ENCODE data around the gene RAMP1.

The RAMP1 gene

DNA sequence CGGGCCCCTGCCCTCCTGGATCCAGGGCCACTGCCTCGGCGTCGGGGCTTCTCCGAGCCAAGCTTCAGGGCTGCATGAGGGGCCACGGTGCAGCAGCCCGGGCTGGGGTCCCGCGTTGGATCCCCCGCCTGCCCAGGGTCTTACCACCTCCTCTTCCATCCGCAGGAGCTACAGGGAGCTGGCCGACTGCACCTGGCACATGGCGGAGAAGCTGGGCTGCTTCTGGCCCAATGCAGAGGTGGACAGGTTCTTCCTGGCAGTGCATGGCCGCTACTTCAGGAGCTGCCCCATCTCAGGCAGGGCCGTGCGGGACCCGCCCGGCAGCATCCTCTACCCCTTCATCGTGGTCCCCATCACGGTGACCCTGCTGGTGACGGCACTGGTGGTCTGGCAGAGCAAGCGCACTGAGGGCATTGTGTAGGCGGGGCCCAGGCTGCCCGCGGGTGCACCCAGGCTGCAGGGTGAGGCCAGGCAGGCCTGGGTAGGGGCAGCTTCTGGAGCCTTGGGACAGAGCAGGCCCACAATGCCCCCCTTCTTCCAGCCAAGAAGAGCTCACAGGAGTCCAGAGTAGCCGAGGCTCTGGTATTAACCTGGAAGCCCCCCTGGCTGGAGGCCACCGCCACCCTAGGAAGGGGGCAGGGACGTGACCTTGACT is 52.1 kb downstream of the RAMP1 start:
- DNase-seq (ENCODE audit: low read depth): no peak
- no peak overlapping the region for H3K4me3 ChIP-seq (ENCODE audit: low read depth, low read length)

DNA sequence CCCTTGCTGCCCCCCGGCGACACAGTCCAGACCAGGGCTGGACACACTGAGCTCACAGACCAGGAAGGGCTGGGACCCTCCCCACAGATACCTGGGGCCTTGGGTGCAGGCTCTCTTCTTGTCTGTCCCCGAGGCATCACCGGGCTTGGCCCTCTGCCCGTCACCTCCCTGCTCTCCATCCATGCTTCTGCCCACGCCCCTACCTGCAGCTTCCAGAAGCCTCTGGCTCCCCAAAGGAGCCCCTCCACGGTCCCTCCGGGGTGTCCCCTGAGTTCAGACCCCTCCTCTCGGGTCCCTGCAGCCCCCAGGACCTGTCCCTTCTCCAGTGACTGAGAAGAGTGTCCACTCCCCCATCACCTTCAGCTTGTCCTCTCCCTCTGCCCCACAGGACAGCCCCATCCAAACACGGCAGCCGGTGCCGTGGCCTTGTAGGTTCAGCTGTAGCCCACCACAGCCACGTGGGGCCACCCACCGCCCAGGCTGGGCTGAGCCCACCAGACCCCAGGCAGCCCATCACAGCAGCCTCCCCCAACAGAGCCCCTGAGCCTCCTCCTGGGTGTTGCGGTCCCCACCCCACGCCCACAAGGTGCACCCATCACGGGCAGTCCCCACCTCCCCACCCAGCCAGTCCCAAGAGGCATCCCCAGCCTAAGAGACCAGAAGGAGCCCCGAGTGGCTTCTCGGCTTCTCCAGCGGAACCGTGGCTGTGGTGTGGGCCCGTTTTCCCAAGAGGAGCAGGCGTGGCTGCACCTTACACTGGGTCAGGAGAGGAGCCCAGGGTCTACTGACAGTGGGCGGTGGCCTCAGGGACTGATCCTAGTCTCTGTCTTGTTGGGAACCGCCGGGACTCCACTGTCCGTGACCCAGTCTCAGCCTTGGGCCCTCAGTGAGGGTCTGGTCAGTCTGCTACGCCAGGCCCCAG is 53.1 kb downstream of the RAMP1 start:
- no peak for DNase-seq (ENCODE audit: low read depth)
- no peak overlapping the region for H3K4me3 ChIP-seq (ENCODE audit: low read depth, low read length)

GRCh38 chr2:237913193-237913917 is 53.9 kb downstream of the RAMP1 start:
- DNase-seq (ENCODE audit: low read depth): no peak
- H3K4me3 ChIP-seq (ENCODE audit: low read depth, low read length): no peak overlapping the region

DNA sequence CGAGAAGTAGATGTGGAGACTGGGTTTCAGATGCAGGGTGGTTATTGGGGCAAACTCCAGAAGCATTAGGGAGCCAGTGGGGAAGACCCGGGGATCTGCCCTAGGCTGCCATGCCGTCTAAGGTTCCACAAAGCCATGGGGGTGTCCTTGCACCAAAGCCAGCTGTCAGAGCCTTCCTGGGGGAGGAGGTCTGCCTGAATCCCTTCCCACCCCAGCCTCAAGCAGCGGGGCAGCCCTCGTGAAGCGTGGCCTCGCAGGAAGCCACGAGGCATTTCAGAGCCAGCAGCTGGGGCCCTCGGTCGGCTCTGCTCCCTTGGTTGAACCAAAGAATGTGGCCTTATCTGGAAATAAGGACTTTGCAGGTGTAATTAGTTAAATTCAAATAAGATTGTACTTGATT is 56.2 kb downstream of the RAMP1 start:
- no peak overlapping the region for H3K4me3 ChIP-seq (ENCODE audit: low read depth, low read length)
- no peak for DNase-seq (ENCODE audit: low read depth)

DNA sequence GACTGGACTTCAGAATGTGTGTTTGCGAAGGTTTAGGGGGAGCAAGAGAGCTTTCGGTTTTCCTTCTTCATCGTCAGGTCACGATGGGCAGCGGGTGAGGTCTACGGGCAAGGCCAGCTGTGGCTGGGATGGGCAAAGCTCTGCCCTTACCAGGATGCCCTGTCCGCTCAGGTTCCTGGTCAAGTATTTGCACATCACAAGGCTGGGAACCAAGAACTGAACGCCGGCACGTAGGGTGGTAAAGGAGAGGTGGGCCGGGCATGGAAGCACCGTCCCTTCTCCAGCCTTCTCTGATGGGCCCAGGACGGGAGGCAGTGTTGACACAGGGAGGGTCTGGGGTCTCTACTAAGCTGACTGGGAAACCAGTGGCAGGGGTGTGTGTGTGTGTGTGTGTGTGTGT is 56.9 kb downstream of the RAMP1 start:
- no peak overlapping the region for H3K4me3 ChIP-seq (ENCODE audit: low read depth, low read length)
- DNase-seq (ENCODE audit: low read depth): no peak

- H3K4me3 ChIP-seq (ENCODE audit: low read depth, low read length): no peak overlapping the region
- no peak for DNase-seq (ENCODE audit: low read depth)
Measured at GRCh38 chr2:237917696-237918374, 58.4 kb downstream of the RAMP1 start.

DNA sequence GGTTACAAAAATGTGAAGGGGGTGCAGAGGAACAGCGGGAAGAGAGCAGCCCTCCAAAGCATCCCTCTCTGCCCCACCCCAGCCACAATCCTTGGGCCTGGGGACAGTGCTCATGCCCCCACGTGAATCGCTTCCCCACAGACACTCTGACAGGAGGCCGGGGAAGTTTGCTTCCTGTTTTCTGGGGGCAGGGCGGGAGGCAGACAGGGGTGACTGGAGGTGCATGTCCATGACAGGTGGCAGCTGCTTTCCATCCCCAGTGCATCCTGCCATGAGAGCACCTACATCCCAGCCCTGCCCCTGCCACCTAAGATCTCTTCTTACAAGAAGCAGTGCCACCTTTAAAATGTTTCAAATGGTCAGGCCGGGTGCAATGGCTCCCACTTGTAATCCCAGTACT is 60.2 kb downstream of the RAMP1 start:
- no peak for DNase-seq (ENCODE audit: low read depth)
- H3K4me3 ChIP-seq (ENCODE audit: low read depth, low read length): no peak overlapping the region

- H3K4me3 ChIP-seq (ENCODE audit: low read depth, low read length): no peak overlapping the region
- DNase-seq (ENCODE audit: low read depth): no peak
Measured at GRCh38 chr2:237920673-237921072, 61.2 kb downstream of the RAMP1 start.

- no peak overlapping the region for H3K4me3 ChIP-seq (ENCODE audit: low read depth, low read length)
- DNase-seq (ENCODE audit: low read depth): no peak
Measured at GRCh38 chr2:237921967-237922492, 62.6 kb downstream of the RAMP1 start.

DNA sequence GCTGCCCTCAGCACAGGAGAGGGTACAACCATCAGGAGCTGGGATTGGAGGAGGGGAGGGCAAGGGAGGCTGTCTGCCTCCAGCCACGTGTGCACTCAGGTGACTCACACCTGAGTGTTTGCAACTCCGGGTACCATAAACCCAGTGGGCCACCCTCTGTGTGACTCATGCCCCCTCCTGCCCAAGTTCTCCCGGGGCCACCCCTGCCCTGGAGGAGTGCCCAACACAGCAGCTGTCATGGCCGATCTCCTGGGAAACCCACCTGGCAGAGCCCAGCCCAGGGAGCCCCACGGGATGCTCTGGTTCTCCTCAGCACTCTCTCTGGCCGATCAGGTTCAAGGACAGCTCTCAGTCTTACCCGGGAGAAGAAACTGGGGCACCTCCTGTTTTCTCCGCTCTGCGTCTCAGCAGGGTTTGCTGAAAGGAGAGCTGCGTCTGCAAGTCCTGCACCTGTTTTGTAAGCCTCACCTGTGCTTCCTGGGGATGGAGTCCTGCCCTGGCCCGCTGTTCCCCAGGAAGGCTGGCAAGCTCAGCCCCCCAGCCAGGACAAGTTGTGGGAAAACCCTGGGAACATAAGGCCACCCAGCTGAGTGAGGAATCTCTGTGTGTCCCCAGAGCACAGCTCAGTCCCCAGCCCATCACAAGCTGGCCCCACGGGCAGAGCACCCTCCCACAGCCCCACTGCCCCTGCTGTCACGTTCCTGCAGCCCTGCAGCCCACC is 63.4 kb downstream of the RAMP1 start:
- no peak for DNase-seq (ENCODE audit: low read depth)
- no peak overlapping the region for H3K4me3 ChIP-seq (ENCODE audit: low read depth, low read length)

DNA sequence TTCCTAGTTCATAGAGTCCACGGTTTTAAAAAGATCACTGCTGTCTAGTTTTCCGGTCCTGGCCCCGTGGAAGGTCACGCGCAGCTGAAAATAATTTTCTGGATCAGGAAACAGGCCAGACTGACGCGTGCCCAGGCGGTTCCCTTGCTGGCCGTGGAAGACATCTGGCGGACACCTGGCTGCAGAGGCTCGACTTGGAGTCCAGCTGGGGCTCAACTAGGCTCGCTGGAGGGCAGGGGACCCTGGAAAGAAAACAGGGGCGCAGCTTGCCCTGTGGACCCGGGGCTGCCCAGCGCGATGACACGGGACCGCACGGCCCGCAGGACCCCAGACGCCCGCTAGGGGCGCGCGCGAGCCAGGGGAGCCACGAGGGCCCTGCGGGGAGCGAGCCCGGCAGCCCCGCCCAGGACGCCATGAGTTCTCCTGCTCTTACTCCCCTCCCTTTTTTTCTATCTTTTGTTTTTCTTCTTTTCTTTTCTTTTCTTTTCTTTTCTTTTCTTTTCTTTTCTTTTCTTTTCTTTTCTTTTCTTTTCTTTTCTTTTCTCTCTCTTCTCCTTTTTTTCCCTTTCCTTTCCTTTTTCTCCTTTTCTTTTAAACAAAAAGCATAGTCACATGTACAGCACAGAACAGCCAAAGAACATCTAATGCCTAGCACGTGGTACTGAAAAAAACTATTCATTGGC is 64.2 kb downstream of the RAMP1 start:
- DNase-seq (ENCODE audit: low read depth): no peak

GRCh38 chr2:237924164-237924534 is 64.7 kb downstream of the RAMP1 start:
- no peak overlapping the region for H3K4me3 ChIP-seq (ENCODE audit: low read depth, low read length)
- no peak for DNase-seq (ENCODE audit: low read depth)

More for the DNA sequence above, 64.2 kb downstream of the RAMP1 start:
- peak overlapping the region; percentile 17 for H3K4me3 ChIP-seq (ENCODE audit: low read depth, low read length)

DNA sequence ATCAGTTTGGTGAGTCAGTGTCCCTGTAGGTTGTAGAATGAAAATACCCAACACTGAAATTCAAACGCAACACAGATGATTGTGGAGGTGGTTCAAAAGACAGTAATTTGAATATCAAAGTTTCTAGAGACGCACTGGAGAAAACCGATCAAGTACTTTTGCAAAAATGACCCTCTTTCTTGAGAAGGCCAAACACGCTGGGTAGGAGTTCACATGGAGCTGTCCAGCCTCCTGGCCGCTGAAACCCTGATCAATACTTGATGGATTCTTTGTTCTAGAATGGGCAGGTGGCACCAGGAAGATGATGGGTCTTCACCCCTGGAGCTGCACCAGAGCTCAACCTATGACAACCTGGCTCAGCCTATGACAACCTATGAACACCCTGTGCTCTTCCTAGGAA is 67.7 kb downstream of the RAMP1 start:
- DNase-seq (ENCODE audit: low read depth): no peak
- H3K4me3 ChIP-seq (ENCODE audit: low read depth, low read length): no peak overlapping the region

- no peak for DNase-seq (ENCODE audit: low read depth)
Measured at GRCh38 chr2:237927986-237928385, 68.6 kb downstream of the RAMP1 start.

GRCh38 chr2:237929979-237930378 is 70.6 kb downstream of the RAMP1 start:
- no peak overlapping the region for H3K4me3 ChIP-seq (ENCODE audit: low read depth, low read length)
- no peak for DNase-seq (ENCODE audit: low read depth)

More at GRCh38 chr2:237927986-237928385, 68.6 kb downstream of the RAMP1 start:
- no peak overlapping the region for H3K4me3 ChIP-seq (ENCODE audit: low read depth, low read length)

GRCh38 chr2:237931205-237931721 is 71.8 kb downstream of the RAMP1 start:
- DNase-seq (ENCODE audit: low read depth): peak; percentile 8
- H3K4me3 ChIP-seq (ENCODE audit: low read depth, low read length): no peak overlapping the region

GRCh38 chr2:237932731-237933131 is 73.3 kb downstream of the RAMP1 start:
- DNase-seq (ENCODE audit: low read depth): peak; percentile 27
- no peak overlapping the region for H3K4me3 ChIP-seq (ENCODE audit: low read depth, low read length)

DNA sequence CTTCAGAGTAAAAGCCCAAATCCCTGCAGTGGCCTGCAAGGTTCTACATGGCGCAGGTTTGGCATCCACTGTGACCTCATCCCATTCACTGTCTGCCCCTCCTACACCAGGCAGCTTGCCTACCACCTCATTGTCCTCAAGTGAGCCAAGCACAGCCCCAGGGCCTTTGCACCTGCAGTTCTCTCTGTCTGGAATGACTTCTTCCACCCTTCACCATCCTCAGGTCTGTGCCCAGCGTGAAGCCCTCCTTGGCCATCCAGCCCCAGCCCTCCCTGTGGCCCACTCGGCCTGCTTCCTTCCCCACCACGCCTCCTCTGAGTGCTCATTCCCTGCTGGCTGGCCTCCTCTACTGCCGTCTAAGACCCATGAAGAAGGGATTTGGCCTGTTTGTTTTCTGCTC is 74.8 kb downstream of the RAMP1 start:
- no peak for DNase-seq (ENCODE audit: low read depth)
- no peak overlapping the region for H3K4me3 ChIP-seq (ENCODE audit: low read depth, low read length)
